ENCODE data around the gene PSMB2.

The PSMB2 gene

DNA sequence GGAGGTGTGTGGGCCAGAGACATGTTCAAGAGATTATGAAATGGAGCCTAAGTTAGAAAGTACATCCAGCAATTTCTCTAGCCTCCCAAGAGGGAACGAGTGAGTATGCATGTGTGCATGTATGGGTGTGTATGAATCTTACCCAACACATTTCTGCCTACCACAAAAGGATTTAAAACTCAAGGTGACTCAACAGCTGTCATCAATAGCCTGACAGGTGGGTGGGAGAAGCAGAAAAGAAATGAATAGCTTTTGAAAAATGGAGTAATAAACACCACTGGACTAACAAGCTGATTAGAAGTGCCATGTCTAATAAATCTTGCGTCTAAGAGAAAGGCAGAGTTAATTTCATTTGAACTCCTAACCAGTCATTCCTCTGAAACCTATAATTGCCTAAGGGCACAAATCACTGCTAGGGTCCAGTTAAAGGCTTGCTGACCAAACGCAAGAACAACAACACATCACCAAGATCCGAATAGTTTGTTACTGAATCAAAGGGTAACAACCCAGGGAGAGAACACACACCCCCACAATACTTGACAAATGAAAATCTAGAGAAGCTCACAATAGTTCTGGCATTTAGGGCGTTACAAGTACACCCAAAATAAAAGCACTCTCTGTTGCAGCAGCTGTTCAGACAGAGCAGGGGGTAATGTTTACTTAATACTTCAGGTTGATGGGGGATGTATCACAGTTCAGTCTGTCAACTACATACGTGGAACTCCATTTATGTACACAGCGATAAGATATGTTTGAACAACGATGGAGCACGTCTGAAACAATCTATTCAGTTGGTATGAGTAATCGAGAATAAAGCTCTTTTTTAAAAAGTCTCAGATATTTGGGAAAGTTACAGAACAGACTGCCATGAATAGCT lies 85.5 kb downstream of the PSMB2 start:
- DNase-seq: no peak

GRCh38 chr1:35555212-35555584 lies 86.1 kb downstream of the PSMB2 start:
- no peak for DNase-seq

DNA sequence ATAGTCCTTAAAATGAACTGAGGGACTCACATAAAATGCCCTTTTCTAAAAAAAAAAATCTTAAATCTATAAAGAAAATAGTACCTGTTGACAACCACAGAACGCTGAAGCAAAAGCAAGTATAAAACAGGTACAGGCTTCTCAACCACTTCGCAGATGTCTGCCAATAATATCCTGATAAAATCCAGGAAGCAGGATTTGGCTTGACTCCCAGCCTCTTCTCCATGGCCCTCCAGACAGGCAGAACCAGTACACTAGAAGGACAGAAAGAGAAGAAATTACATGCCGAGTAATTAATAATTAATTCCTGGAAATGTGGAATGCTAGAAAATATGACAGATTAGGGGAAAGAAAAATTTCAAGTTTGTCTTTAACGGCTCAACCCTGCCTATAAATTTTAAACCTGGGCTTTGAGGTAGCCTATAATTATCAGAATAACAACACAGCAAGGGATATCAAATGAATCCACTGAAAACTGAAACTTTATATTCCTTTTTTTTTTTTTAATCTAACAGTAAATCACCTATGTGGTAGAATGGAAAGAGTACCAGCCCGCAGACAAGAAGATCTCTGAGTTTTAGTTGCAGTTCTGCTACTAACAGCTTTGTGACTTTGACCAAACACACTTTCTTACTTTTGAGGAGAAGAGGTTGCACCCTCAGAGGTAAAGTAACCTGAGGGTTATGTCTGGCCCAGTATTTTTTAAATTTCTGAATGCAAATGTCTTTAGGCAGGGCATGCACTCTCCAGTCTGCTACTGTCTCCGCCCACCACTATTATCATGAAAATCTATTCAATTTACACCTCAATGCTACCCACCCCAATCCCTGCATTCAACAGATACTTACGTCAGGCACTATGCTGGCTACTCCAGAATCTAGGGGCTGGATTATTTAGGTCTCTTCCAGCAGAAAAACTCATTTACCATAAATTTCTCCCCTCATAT lies 86.8 kb downstream of the PSMB2 start:
- DNase-seq: no peak

DNA sequence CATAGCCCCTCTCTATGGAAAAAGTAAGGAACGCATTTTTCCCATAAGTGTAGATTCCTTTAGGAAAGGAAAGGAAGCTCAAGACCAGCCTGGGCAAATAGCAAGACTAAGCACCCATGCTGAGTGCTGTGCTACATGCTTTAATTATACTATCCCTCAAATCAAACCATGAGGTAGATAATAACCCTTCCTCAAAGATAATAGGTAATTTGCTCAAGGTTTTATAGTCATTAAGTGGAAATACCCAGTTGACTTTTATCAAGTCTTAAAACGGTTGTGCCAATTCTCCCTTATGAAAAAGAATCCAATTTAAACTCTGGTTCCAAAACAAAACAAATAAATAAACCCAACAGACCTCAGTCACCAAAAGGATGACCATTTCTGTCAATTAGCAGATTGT lies 87.5 kb downstream of the PSMB2 start:
- DNase-seq: no peak
